Panc1 (cell line): ENCODE data around the gene LTN1. TPM values are rescaled to one million over a fixed set of nuclear protein-coding genes. Genes with fewer than 3 reads are reported as not detected.
A peak's percentile ranks its signal among the peaks of the same experiment; 100 is the strongest.

ENCODE experiments used
- ATAC-seq: fragments of 200-7000 bp; cut with Tn5 transposase; 2 replicates; pipeline ENCODE4 v1.9.1; 2020; ENCODE audit warnings: mild to moderate bottlenecking, moderate library complexity
- BruUV-seq: library from RNA; stranded (reverse); fragments of 400-500 nt; replicated peaks from 2 replicates; lab custom pipeline; 2021; lab: Mats Ljungman, UMichigan
- CTCF ChIA-PET: fragments of 300-600 bp; sonication (Branson Sonifier 250); formaldehyde crosslinking; loops from one replicate; lab custom pipeline; 2022; ENCODE audit warnings: antibody characterized with exemption; lab: Charles Lee
- POLR2A ChIA-PET: fragments of 300-600 bp; sonication (Branson Sonifier 250); formaldehyde crosslinking; loops from one replicate; lab custom pipeline; 2022; ENCODE audit warnings: antibody characterized with exemption; lab: Charles Lee
- DNase-seq: peaks from one replicate; pipeline ENCODE4 v3.0.0-alpha.2; 2010; ENCODE audit warnings: low read depth, low spot score
- H3K27ac ChIP-seq: 2 replicates; pipeline ENCODE4 v1.5.1; 2011; ENCODE audit warnings: mild to moderate bottlenecking, low read length, inconsistent platforms
- H3K27me3 ChIP-seq: fragments of 200-500 bp; sonication (Bioruptor generic); 2 replicates; pipeline ENCODE4 v1.6.0; 2014; ENCODE audit warnings: low read length, inconsistent platforms; ENCODE audit not compliant: control insufficient read depth, insufficient read depth
- H3K36me3 ChIP-seq: fragments of 200-500 bp; sonication (Bioruptor generic); 2 replicates; pipeline ENCODE4 v1.5.1; 2014; ENCODE audit warnings: inconsistent platforms, mild to moderate bottlenecking, low read length, moderate library complexity; ENCODE audit not compliant: control insufficient read depth, insufficient read depth
- H3K4me1 ChIP-seq: 2 replicates; pipeline ENCODE4 v1.5.1; 2011; ENCODE audit warnings: inconsistent platforms, mild to moderate bottlenecking, low read length, moderate library complexity; ENCODE audit not compliant: control insufficient read depth, insufficient read depth
- H3K4me3 ChIP-seq, 2 experiments: 2 replicates each; pipeline ENCODE4 v1.5.1; 2011 to 2012; ENCODE audit warnings: low read depth in 2 of 2, low read length in 2 of 2, mild to moderate bottlenecking in 2 of 2, inconsistent platforms in 1 of 2, moderate library complexity in 1 of 2
- H3K9me3 ChIP-seq: fragments of 200-500 bp; sonication (Bioruptor generic); 2 replicates; pipeline ENCODE4 v1.5.1; 2014; ENCODE audit warnings: low read depth, mild to moderate bottlenecking, inconsistent platforms, low read length, moderate library complexity; ENCODE audit not compliant: control insufficient read depth, insufficient read depth
- CTCF ChIP-seq: fragments of 450-650 bp; IDR thresholded peaks from 2 replicates; pipeline ENCODE4 v1.5.1; 2017; ENCODE audit warnings: mild to moderate bottlenecking
- POLR2AphosphoS5 ChIP-seq: IDR thresholded peaks from 2 replicates; pipeline ENCODE4 v1.6.1; 2012; ENCODE audit warnings: mild to moderate bottlenecking, low read depth, low read length, moderate library complexity
- REST ChIP-seq, 2 experiments: IDR thresholded peaks; 2 replicates each; pipeline ENCODE4 v1.6.1; 2011 to 2012; ENCODE audit warnings: low read depth in 2 of 2, control low read depth in 1 of 2, low read length in 1 of 2, mild to moderate bottlenecking in 1 of 2, moderate library complexity in 1 of 2; ENCODE audit not compliant: insufficient read depth in 1 of 2
- SIN3A ChIP-seq: IDR thresholded peaks from 2 replicates; pipeline ENCODE4 v1.6.1; 2012; ENCODE audit warnings: low read depth, mild to moderate bottlenecking, low read length, moderate library complexity, borderline replicate concordance; ENCODE audit not compliant: insufficient read depth
- TCF7L2 ChIP-seq: IDR thresholded peaks from 2 replicates; pipeline ENCODE4 v1.6.1; 2011; ENCODE audit warnings: mild to moderate bottlenecking, low read depth, low read length, inconsistent platforms
- in situ Hi-C: cut with HindIII; loops from 2 replicates; pipeline ENCODE4 v1.10.0; 2016; ENCODE audit warnings: low sequenced_read_pairs, low pct_unique_long_range_greater_than_20kb
- intact Hi-C: fragments of 100-400 bp; cut with micrococcal nuclease; formaldehyde crosslinking; loops from one replicate; pipeline ENCODE4 v1.10.0; 2022; ENCODE audit not compliant: unreplicated experiment
- total RNA-seq: library from RNA; stranded (reverse); gene quantifications from one replicate; pipeline ENCODE4 v1.2.1, GENCODE V29; 2021; ENCODE audit not compliant: unreplicated experiment

The LTN1 gene
- total RNA-seq, 1 experiment from 2014 or later = 19.7 TPM

GRCh38 chr21:28910280-28910887 lies 82.3 kb downstream of the LTN1 start:
- in situ Hi-C loops = no loop called here
- H3K9me3 ChIP-seq = no peaks in the 10 kb centered on the region
- H3K27ac ChIP-seq = peak overlapping the region; percentile 65; the same call in 1 of the 2 replicates
- H3K27me3 ChIP-seq = no peaks in the 10 kb centered on the region
- no peaks in the 10 kb centered on the region for H3K36me3 ChIP-seq
- BruUV-seq = no TSS peak
- no peak for DNase-seq
- TF ChIP-seq REST (IDR thresholded peaks at IDR 0.05; ENCODE audit: insufficient read depth in 1 of 2, low read depth in 2 of 2, low read length in 1 of 2) = no peak
- TF ChIP-seq POLR2AphosphoS5 = no peak
- no peak for TF ChIP-seq CTCF
- no peak for TF ChIP-seq TCF7L2
- TF ChIP-seq SIN3A = no peak
- no peak for ATAC-seq
- ChIA-PET POLR2A (no interaction called here), CTCF (no interaction called here)
- H3K4me3 ChIP-seq = no peak overlapping the region
- peaks cover 4% of the 10 kb centered on the region; the same call in 1 of the 2 replicates for H3K4me1 ChIP-seq
- intact Hi-C loops = no loop called here

GRCh38 chr21:28908351-28908750 lies 84.3 kb downstream of the LTN1 start:
- intact Hi-C loops (no loop called here), in situ Hi-C loops (no loop called here)
- Histone ChIP-seq H3K4me3 (no peak overlapping the region), H3K9me3 (no peaks in the 10 kb centered on the region), H3K36me3 (no peaks in the 10 kb centered on the region), H3K27me3 (no peaks in the 10 kb centered on the region), H3K27ac (peak overlapping the region; percentile 44; the same call in 1 of the 2 replicates), H3K4me1 (peaks cover 8% of the 10 kb centered on the region; the same call in 1 of the 2 replicates)
- TF ChIP-seq TCF7L2 (no peak), CTCF (no peak), SIN3A (no peak), POLR2AphosphoS5 (no peak), REST (IDR thresholded peaks at IDR 0.05; ENCODE audit: insufficient read depth in 1 of 2, low read depth in 2 of 2, low read length in 1 of 2) (no peak)
- CTCF ChIA-PET = no interaction called here
- DNase-seq = no peak
- POLR2A ChIA-PET = no interaction called here
- BruUV-seq = no TSS peak
- ATAC-seq = no peak
